ENCODE measurements around the gene N4BP2L2.
A peak's percentile ranks its signal among the peaks of the same experiment; 100 is the strongest.

Gene N4BP2L2

DNA sequence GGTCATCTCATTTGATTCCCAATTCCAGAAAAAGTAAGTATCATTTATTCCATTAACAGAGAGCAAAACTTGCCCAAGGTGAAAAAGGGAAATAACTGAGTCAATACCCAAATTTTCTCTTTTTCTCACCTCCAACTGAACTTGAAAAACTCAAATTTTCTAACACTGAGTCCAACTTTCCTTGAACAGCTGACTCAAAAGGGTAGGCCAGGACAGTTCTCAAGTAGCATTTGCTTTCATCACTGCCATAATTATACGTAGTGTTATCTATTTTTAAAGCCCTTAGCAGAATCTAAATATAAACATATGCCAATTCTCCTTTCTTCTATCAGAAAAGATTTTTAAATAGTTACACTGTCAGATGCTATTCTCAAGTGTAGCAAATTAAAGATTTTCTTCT lies 3.5 kb downstream of the N4BP2L2 start:
- DNase-seq: no peak

DNA sequence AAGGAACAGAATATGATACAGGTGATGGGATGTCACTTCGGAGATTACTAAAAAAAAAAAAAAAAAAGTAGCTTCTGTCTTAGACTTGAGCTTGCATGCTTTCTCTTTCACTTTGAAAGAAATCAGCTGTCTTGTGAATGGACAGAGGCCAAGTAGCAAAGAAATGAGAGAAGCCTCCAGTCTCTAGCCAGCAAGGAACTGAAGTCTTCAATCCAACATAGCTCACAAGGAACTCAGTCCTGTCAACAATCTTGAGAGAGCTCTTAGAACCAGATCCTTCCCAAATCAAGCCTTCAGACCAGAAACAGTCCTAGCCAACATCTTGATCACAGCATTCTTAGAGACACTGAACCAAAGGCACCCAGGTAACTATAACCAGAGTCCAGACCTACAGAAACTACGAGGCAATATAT lies 7.7 kb downstream of the N4BP2L2 start:
- no peak for DNase-seq

DNA sequence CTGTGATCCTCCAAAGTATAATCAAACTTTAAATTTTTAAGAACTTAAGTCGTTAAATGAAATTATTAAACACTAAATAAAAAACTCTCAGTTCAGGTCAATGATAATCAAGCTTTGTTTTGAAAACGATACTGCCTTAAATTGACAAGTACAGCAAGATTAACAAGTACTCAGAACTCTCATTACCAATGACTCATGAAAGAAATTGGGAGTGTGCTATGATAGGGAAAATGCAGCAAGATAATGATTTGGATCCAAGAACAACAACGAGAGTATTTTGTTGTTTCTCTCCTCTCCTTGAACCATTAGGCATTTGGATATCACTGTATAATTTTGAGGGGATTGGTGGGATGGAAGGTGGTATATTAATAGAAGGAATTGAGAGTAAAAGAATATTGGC lies 10.2 kb downstream of the N4BP2L2 start:
- no peak for DNase-seq

DNA sequence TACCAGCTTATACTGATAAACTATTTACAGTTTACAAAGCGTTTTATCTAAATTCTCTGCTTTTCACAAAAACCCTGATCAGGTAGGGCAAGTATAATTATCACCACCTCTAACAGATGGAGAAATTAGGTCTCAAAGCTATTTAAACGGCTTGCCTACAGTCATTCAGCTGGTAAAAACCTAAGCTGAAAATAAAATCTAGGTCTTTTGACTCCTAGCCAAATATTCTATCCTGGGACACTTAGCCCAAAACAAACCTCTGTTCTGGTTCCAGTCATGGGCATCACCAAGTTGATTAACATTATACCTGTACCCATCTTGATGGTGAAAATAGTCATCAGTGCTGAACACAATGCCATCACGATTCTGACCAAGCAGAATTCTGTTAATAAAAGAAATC lies 11.4 kb downstream of the N4BP2L2 start:
- no peak for DNase-seq

DNA sequence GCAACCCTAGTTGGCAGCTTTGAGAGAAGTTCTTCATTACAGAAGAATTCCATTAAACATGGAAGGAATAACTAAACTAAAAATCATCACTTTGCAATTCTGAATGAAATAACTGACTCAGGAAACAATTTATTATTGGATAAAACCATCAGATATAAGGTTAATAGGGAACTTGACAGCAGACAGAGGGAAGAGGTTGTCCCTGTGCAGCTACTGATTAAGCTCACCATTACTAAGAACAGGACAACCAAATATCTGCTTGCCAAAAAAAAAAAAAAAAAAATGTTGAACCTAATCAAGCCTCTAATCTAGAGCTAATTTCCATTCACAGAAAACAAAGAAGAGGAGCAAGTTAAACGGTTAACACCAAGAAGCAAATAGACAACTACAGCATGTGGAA lies 12.8 kb downstream of the N4BP2L2 start:
- no peak for DNase-seq

DNA sequence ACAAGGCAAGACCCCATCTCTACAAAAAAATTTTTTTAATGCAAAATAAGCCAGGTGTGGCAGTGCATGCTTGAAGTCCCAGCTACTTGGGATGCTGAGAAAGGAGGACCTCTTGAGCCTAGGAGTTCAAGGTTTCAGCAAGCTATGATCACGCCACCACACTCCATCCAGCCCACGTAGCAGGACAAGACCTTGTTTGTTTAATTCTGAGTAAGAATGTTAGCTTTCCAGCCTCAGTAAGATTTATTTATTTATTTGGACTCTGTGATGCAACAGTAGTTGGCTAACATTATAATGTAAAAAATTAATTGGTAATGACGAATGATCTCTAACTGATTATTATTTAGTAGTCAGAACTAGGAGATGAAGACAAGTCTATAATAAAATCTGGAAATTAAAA lies 23.3 kb downstream of the N4BP2L2 start:
- DNase-seq: no peak

DNA sequence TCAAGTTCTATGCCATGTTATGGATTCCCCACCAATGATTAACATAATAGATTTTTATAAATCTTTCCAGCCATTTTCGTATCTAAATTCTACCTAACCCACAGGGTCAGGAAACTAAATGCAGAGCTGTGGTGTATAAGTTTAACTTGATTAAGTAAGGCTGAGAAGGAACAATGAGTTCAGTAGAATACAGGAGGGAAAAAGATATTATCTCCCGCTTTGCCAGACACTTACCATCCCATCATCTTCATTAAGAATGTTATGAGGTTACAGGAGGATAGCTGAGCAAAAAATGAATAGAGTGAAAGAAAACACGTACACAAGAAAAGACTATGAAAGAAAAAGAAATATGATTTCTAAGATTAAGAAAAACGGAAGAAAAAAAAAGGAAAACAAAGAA lies 27.1 kb downstream of the N4BP2L2 start:
- no peak for DNase-seq

DNA sequence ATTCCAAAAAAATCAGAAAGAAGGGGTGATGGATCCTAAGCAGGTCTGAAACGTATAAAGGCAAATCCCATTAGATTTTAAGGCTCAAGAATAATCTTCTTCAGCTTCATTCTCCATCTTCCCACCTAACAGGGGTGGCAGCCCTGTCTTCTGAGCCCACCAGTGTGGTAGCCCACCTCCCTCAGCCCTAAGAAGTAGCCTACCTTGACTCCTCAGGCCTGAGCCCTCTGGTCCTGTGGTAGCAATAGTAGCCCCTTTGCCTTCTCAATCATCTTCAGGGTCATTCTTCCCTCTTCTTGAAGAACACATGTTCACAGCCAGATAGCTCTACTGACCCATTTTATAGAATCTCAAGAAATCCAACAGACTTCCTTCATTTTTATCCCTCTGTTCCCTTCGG lies 33.7 kb downstream of the N4BP2L2 start:
- DNase-seq: no peak

DNA sequence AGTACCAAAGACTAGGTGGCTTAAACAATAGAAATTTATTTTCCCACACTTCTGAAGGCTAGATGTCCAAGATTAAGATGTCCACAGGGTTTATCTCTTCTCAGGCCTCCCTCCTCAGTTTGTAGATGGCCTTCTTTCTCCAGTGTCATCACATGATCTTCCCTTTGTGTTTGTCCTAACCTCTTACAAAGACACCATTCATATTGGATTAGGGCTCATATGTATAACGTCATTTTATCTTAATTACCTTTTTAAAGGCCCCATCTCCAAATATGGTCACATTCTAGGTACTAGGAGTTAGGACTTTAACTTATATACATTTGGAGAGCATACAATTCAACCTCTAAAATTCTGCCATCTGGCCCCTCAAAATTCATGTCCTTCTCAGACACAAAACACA lies 34.3 kb downstream of the N4BP2L2 start:
- DNase-seq: no peak

DNA sequence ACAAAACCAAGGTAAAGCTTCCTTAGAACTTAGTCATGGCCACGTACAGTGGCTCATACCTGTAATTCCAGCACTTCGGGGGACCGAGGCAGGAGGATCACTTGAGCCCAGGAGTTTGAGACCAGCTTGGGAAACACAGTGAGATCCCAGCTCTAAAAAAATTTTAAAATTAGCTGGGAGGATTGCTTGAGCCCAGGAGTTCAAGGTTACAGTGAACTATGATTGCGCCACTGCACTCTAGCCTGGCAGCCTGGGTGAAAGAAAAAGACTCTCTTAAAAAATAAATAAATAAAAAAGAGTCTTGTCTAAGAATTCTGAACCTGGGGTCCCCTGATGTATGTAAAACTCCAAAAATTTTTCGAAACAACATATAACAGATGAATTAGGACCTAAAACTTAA lies 34.9 kb downstream of the N4BP2L2 start:
- DNase-seq: no peak

DNA sequence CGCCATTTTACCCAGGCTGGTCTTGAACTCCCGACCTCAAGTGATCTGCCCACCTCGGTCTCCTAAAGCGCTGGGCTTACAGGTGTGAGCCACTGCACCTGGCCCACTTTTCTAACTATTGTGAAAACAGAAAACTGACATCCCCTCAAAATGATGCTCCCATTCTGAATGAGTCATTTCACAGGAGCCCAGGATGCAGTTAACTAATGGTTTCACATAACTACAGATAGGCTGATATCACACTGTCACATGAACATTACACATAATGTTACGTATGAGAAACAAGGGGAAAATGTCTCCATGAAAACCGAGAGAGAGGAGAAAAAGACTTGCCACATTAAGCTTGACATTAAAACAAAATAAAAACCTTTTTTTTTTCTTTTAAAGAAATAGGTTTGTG lies 37.5 kb downstream of the N4BP2L2 start:
- no peak for DNase-seq

DNA sequence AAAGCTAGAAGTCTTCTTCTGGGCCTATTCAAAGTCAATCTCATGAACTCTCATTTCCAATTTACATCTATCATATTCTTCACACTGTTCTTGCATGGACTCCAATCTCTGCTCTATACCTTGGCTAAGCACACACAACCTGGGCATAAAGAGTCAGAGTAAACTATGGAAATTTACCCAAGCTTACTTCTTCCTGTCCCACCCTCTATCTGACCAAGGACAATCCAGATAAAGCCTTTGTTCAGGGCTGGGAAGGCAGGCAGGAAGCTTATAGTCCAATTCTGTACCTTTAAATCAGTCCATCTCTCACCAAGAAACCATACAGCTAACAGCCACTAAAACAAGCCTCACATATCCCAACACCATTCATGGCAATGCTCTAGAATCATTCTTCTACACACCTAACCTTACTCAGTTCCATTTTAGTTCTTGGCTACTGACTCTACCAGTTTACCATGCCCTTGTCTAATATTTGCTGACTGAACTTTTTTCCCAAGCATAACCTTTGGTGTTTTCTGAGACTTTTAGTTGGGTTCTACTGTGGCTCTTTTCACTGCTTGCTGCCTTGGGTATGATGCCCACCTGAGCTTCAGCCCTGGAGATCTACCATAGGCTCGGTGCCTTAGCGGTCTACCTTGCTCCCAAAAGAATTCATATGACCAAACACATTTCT lies 38.9 kb downstream of the N4BP2L2 start:
- DNase-seq: no peak

DNA sequence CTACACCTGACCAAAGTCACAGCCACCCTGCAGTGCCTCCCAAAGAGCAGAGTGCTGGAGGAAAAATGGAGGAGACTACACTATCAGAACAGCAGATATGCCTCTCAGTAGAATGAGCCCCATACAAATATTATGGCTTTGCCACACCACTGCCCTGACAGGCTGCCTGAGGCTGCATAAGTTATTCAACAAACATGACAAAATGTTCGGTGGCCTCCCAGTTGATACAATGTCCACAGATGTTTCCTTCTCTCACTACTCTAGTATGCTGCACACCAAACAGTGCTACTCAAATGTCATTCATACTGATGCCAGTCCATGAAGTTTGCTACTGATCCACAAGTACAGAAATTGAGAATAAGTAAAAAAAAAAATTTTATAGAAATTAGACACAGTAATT lies 41.0 kb downstream of the N4BP2L2 start:
- no peak for DNase-seq

DNA sequence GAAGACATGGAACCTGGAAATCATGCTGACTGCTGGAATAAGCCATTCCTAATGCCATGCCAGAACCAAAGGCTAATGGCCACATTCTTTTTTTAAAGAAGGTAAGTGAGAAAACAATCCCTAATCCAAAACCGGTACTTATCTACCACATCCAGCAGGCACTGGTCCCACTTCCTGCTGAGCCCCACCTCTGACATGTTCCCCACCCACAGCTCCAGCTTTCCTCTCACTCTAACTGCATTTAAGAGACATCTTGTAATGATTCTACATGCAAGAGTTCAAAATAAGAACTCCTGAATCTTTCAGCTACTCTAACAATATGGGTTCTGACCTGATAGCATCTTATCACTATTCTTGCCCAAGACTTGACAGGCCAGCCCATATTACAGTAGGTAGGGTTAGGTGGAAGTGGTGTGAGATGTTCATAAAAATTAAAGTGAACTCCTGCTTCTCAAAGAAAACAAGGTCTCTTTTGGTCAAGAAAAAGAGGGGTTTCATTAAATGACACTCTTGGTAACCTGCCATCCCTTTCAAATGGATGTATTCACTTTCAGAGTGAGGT lies 41.9 kb downstream of the N4BP2L2 start:
- no peak for DNase-seq

DNA sequence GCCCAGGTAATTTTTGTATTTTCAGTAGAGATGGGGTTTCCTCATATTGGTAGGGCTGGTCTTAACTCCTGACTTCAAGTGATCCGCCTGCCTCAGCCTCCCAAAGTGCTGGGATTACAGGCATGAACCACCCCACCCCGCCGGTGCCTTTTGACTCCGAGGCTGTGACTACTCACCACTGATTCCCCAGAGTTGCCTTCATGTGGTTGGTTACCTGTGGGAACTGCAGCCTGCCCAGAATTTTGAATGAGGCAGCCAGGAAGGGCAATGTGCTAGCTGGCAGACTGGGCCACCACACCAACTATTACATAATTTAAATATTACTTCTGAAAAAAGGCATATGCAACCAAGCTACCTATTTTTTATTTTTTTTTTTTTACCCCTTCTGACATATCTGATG lies 42.8 kb downstream of the N4BP2L2 start:
- no peak for DNase-seq

DNA sequence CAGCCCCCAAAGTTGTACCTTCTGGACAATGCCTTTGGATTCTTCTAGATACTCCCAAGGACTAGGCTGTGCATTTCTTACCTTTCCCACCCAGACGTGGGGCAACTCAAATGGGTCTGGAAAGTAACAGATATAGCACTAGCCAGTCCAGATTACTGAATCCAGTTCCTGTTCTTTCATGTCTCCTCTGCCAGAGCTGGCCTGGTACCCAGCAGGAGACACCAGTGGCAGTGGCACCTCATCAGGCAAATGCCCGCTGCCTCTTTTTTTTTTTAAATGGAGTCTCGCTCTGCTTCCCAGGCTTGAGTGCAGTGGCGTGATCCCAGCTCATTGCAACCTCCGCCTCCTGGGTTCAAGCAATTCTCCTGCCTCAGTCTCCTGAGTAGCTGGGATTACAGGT lies 43.2 kb downstream of the N4BP2L2 start:
- DNase-seq: no peak

DNA sequence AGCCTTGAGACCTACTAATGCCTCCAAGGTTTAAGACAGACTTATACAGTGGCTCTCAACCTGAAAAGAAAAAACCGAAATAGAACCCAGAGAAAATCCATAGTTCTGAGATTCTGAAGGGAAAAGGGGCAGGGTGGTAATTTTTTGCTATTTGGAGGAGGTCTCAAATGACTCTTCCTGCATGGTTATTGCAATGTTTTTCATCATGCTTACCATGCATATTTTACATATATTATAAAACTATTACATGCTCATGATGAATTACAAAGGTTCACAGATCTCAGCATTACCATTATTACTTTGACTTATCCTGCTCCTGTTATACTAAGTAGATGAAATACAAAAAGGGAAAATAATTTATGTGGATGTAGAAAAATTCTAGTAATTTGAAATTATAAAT lies 47.6 kb downstream of the N4BP2L2 start:
- no peak for DNase-seq

DNA sequence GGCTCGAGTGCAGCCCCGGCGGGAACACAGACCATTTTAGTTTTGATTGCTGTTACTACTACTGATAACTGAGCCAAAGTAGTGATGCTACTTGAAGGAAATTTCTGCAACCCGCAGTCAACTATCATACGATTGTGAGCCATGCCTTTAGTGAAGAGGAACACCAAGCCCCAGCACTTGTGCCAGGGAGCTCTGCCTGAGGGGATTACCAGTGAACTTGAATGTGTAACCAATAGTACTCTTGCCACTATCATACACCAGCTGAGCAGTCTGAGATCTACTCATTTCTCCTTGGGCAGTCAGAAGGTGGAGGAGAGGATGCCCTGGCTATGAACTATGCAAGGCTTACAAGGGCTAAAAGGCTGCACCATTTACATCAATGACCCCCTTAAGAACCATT lies 61.7 kb downstream of the N4BP2L2 start:
- no peak for DNase-seq

DNA sequence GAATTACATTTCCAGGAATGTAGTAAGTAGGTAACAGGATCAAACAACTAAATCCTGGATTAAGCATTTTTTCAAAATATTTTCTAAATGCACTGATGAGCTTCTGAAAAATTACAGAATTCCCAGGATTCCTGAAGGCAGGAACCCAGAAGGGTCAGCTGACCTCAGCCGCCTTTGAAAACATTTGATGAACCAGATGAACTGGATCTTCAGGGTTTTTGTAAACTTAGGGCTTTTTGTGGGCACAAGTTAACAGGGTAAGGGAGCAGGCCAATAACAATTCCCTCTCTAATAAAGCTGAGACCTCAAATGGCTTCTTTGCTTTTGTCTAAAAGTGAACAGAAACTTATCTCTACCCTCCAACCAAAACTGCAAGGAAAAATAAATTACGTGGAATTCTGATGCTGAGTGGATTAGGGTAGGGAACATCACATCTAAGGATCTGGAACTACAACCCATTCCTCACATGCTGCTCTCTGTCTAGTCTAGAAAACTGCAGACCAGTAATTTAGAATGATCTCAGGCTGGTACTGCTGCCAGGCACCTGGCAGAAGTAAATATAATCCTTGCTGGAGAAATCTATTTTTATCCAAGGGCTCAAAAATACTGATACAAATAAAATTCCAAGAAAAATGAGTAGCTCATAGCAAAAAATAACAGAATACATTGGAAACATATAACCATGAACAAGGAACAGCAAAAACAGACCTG lies 62.4 kb downstream of the N4BP2L2 start:
- no peak for DNase-seq

DNA sequence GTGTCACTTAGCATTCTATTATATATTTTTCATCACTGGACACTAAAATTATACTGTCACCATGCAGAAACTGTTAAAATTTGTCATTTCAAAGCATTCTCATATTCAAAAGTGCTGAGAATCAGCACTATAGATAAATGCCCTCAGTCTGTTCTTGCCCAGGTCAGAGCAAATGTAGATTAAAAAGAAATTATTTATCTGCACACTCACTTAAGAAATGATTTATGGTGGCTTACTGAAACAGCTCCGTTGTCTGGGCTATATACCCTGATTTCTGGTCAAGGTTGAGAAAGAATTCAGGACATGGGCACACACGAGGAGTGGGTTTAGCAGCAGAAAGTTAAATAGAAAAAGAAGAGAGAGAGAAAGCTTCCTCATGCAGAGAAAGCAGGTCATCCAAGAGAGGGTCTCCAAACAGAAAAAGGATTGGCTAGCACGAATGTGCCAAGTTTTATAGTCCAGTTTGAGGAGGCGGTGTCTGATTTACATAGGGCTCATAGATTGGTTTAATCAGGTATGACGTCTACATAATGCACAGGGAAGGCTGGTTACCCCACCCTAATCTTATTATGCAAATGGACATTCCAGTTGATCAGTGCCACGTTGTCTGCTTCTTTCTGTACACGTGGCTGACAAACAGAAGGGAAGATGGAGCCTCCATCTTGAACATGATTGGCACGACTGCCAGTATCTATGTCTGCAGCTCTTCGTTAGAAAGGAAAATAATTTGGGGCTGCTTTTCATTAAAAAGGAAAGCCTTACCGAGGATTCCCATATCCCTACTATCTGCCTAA lies 63.4 kb downstream of the N4BP2L2 start:
- DNase-seq: no peak

DNA sequence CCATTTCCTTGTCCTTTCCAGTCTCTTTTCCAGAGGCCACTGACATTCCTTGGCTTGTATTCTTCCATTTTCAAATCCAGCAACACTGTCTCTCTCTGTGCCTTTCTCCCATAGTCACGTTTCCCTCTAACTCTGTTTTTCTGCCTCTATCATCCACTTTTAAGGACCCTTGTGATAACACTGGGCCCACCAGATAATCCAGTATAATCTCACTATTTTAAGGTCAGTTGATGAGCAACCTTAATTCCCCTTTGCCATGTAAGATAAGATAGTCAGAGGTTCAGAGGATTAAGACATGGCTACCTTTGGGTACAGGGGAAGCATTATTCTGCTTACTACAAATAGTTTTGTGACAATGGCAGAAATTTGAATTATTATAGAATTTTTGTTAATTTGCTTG lies 64.9 kb downstream of the N4BP2L2 start:
- no peak for DNase-seq

DNA sequence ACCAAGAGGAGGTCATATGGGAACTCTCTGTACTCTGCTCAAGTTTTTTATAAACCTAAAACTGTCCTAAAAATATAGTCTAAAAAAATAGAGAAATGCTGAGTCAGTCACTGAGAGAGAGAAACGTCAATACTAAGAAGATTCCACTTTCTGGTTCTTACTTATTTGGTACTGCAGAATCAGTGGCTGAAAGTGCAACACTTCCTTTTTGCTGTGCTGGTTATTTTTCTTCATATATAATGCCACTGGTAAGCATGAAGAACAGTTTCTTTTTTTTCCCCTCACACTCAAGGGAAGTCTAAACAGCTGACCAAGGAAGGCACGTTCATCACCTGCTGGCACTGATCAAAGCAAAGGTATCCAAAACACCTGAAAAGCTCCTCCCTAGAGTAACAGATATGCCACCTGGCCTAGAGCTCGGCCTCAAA lies 66.4 kb downstream of the N4BP2L2 start:
- DNase-seq: no peak

DNA sequence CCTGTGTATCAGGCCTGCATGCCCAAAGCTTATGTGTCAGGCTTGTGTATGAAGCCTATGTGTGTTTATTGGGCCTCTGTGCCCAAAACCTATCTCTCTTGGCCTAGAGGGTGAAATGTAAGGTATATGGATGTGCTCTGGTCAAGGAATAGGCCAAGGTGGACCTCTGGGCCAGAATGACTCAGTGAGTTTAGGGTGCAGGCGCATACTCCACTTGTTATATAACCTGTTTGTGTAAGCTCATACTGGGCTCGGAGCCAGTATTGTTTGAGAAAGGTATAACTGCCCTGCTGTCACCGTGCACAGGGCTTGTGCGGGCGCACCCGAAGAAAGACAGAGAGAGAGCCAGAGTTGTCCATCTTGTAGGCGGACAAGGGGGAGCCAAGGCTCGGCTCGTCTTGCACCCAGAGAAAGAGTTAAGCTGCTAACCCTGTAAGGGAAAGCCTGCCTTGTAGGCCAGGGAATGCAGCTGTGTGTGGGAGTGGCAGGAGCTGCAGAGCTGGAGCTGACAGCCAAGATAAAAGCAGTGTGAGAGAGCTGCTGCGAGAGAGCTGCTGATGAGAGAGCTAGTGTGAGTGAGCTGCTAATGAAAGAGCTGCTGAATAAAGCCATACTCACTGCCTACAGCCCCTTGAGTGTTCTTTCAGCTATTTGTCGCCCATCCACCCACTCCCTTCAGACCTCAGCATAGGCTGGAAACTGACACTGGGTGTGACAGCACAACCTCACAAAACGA lies 67.2 kb downstream of the N4BP2L2 start:
- peak; percentile 23 for DNase-seq
